GM23338 (cell line): ENCODE measurements around the gene KRT78. TPM values are rescaled to one million over a fixed set of nuclear protein-coding genes. Genes with fewer than 3 reads are reported as not detected.

Source experiments
- ATAC-seq: fragments of 200-7000 bp; cut with Tn5 transposase; 3 replicates; pipeline ENCODE4 v1.9.1; 2020
- DNase-seq: peaks from one replicate; pipeline ENCODE4 v3.0.0-alpha.2; 2015; ENCODE audit warnings: low spot score
- H2AFZ ChIP-seq: fragments of 200-600 bp; sonication (generic); 2 replicates; pipeline ENCODE4 v1.8.0; 2016; ENCODE audit warnings: antibody characterized with exemption, mild to moderate bottlenecking, moderate library complexity
- H3F3A ChIP-seq: fragments of 200-600 bp; sonication (generic); replicated peaks from 2 replicates; pipeline ENCODE4 v1.8.0; 2017; ENCODE audit warnings: antibody characterized with exemption, mixed run types, low read depth
- H3K27ac ChIP-seq: fragments of 200-600 bp; sonication (generic); 2 replicates; pipeline ENCODE4 v1.6.1; 2016; ENCODE audit warnings: low read depth
- H3K27me3 ChIP-seq: fragments of 200-600 bp; sonication (generic); 2 replicates; pipeline ENCODE4 v1.8.0; 2016; ENCODE audit warnings: mild to moderate bottlenecking, mixed run types, moderate library complexity; ENCODE audit not compliant: insufficient read depth
- H3K36me3 ChIP-seq: fragments of 200-600 bp; sonication (generic); 2 replicates; pipeline ENCODE4 v1.8.0; 2016; ENCODE audit warnings: mild to moderate bottlenecking; ENCODE audit not compliant: insufficient read depth
- H3K4me1 ChIP-seq: fragments of 200-600 bp; sonication (generic); 2 replicates; pipeline ENCODE4 v1.8.0; 2016; ENCODE audit warnings: mild to moderate bottlenecking, moderate library complexity; ENCODE audit not compliant: insufficient read depth
- H3K4me2 ChIP-seq: fragments of 200-600 bp; sonication (generic); 2 replicates; pipeline ENCODE4 v1.7.1; 2017; ENCODE audit warnings: mixed run types
- H3K4me3 ChIP-seq: fragments of 200-600 bp; sonication (generic); 2 replicates; pipeline ENCODE4 v1.6.1; 2016; ENCODE audit warnings: mixed run types
- H3K79me2 ChIP-seq: fragments of 200-600 bp; sonication (generic); replicated peaks from 2 replicates; pipeline ENCODE4 v1.8.0; 2017; ENCODE audit warnings: mild to moderate bottlenecking; ENCODE audit not compliant: insufficient read depth
- H3K9me2 ChIP-seq: fragments of 200-600 bp; sonication (generic); 2 replicates; pipeline ENCODE4 v1.8.0; 2017; ENCODE audit not compliant: insufficient read depth
- H4K20me1 ChIP-seq: fragments of 200-600 bp; sonication (generic); replicated peaks from 2 replicates; pipeline ENCODE4 v1.8.0; 2017; ENCODE audit warnings: mild to moderate bottlenecking; ENCODE audit not compliant: insufficient read depth
- H3K27ac Mint-ChIP-seq: 2 replicates; pipeline ENCODE4 v1.8.0; 2020; ENCODE audit warnings: inconsistent platforms, mild to moderate bottlenecking, moderate library complexity, mixed read lengths
- H3K27me3 Mint-ChIP-seq: 3 replicates; pipeline ENCODE4 v1.8.0; 2022; ENCODE audit warnings: low read depth, mild to moderate bottlenecking, moderate library complexity, mixed read lengths, inconsistent platforms; ENCODE audit not compliant: insufficient read depth, poor library complexity
- H3K36me3 Mint-ChIP-seq: 3 replicates; pipeline ENCODE4 v1.8.0; 2021; ENCODE audit warnings: low read depth, mild to moderate bottlenecking, inconsistent platforms, moderate library complexity, mixed read lengths
- H3K4me1 Mint-ChIP-seq: 3 replicates; pipeline ENCODE4 v1.8.0; 2020; ENCODE audit warnings: mild to moderate bottlenecking, inconsistent platforms, mixed read lengths
- H3K4me3 Mint-ChIP-seq: 3 replicates; pipeline ENCODE4 v1.8.0; 2021; ENCODE audit warnings: moderate library complexity, mild to moderate bottlenecking, inconsistent platforms, mixed read lengths
- H3K9me3 Mint-ChIP-seq: 3 replicates; pipeline ENCODE4 v1.8.0; 2020; ENCODE audit warnings: moderate library complexity, mild to moderate bottlenecking, inconsistent platforms, mixed read lengths
- CREB1 ChIP-seq: fragments of 250-450 bp; sonication (Bioruptor Pico); IDR thresholded peaks from 2 replicates; pipeline ENCODE4 v1.5.0; 2020; ENCODE audit warnings: low read depth, mild to moderate bottlenecking, moderate library complexity
- CTCF ChIP-seq, 2 experiments: fragments of 200-600 bp in 1 of 2; sonication (generic) in 1 of 2; conservative IDR thresholded peaks; 2 replicates each; pipeline versions ENCODE4 v1.5.1 to v1.6.1; 2016 to 2017; ENCODE audit warnings: antibody characterized with exemption in 2 of 2, low read depth in 2 of 2, mild to moderate bottlenecking in 2 of 2, moderate library complexity in 1 of 2
- ETS1 ChIP-seq: IDR thresholded peaks from 2 replicates; pipeline ENCODE4 v1.6.1; 2016; ENCODE audit warnings: antibody characterized with exemption
- EZH2 ChIP-seq: fragments of 200-600 bp; sonication (generic); IDR thresholded peaks from one replicate; pipeline ENCODE4 v1.8.0; 2017; ENCODE audit warnings: antibody characterized with exemption, mild to moderate bottlenecking, low read depth; ENCODE audit not compliant: unreplicated experiment
- EZH2phosphoT487 ChIP-seq: fragments of 200-600 bp; sonication (generic); IDR thresholded peaks from one replicate; pipeline ENCODE4 v1.8.1; 2018; ENCODE audit warnings: antibody characterized with exemption; ENCODE audit not compliant: unreplicated experiment
- JUNB ChIP-seq: IDR thresholded peaks from one replicate; pipeline ENCODE4 v1.6.1; 2016; ENCODE audit warnings: antibody characterized with exemption; ENCODE audit not compliant: unreplicated experiment
- NANOG ChIP-seq: IDR thresholded peaks from 2 replicates; pipeline ENCODE4 v1.6.1; 2016; ENCODE audit warnings: antibody characterized with exemption, borderline replicate concordance
- POLR2AphosphoS5 ChIP-seq: IDR thresholded peaks from 2 replicates; pipeline ENCODE4 v1.6.1; 2016; ENCODE audit warnings: antibody characterized with exemption, low read depth
- STAT1 ChIP-seq: IDR thresholded peaks from one replicate; pipeline ENCODE4 v1.6.1; 2016; ENCODE audit warnings: antibody characterized with exemption; ENCODE audit not compliant: unreplicated experiment
- ZNF114 ChIP-seq: fragments of 250-450 bp; sonication (Bioruptor Pico); IDR thresholded peaks from 2 replicates; pipeline ENCODE4 v1.5.0; 2020; ENCODE audit warnings: mild to moderate bottlenecking, moderate library complexity
- ZNF331 ChIP-seq: fragments of 250-450 bp; sonication (Bioruptor Pico); IDR thresholded peaks from 2 replicates; pipeline ENCODE4 v1.5.0; 2020; ENCODE audit warnings: low read depth, mild to moderate bottlenecking, moderate library complexity
- ZNF462 ChIP-seq: fragments of 250-450 bp; sonication (Bioruptor Pico); IDR thresholded peaks from 2 replicates; pipeline ENCODE4 v1.5.0; 2020; ENCODE audit warnings: mild to moderate bottlenecking, moderate library complexity
- polyA plus RNA-seq: library from polyadenylated mRNA; unstranded; fragments of >200 nt; fragmentation: Nextera tagmentation; extraction: Ambion mirVana; gene quantifications from 2 replicates; pipeline ENCODE4 v1.2.1, GENCODE V29; 2016
- total RNA-seq: library from RNA; depleted of rRNA; stranded (reverse); fragments of >200 nt; shearing (Covaris generic); gene quantifications from 2 replicates; pipeline ENCODE4 v1.2.3, GENCODE V29; 2014

The KRT78 gene
- total and polyA plus RNA-seq, 2 experiments from 2014 or later, result not detected

GRCh38 chr12:52788876-52789636 lies 59.7 kb downstream of the KRT78 start:
- H3K4me1 ChIP-seq, result no peaks in the 10 kb centered on the region
- peaks cover 2% of the 10 kb centered on the region for H3K9me2 ChIP-seq
- TF ChIP-seq EZH2, result no peak
- TF ChIP-seq NANOG, result no peak
- TF ChIP-seq ZNF331 (CRISPR knock-in tag), result no peak
- TF ChIP-seq ZNF114 (CRISPR knock-in tag), result no peak
- TF ChIP-seq CTCF (conservative IDR thresholded peaks at IDR 0.05; ENCODE audit: low read depth in 2 of 2), result no peak
- TF ChIP-seq CREB1 (CRISPR knock-in tag), result no peak
- TF ChIP-seq JUNB, result no peak
- no peak for TF ChIP-seq STAT1
- no peak for TF ChIP-seq EZH2phosphoT487
- no peak for TF ChIP-seq ZNF462 (CRISPR knock-in tag)
- no peak for TF ChIP-seq ETS1
- TF ChIP-seq POLR2AphosphoS5, result no peak
- H3K36me3 Mint-ChIP-seq, result no peaks in the 10 kb centered on the region
- peaks cover 5% of the 10 kb centered on the region for H3K4me1 Mint-ChIP-seq
- no peak overlapping the region for H3K4me2 ChIP-seq
- no peak for DNase-seq
- no peak overlapping the region for H3K4me3 ChIP-seq
- H2AFZ ChIP-seq, result peak overlapping the region; percentile 72; the same call in 1 of the 2 replicates
- no peaks in the 10 kb centered on the region for H4K20me1 ChIP-seq
- no peaks in the 10 kb centered on the region for H3K9me3 Mint-ChIP-seq
- no peak for ATAC-seq
- peak overlapping the region; percentile 52; the same call in 2 of the 3 replicates for H3K4me3 Mint-ChIP-seq
- no peaks in the 10 kb centered on the region for H3K36me3 ChIP-seq
- peaks cover 12% of the 10 kb centered on the region for H3K27me3 Mint-ChIP-seq
- H3K27me3 ChIP-seq, result no peaks in the 10 kb centered on the region
- H3K79me2 ChIP-seq, result no peaks in the 10 kb centered on the region
- H3K27ac ChIP-seq, result no peak overlapping the region
- H3K27ac Mint-ChIP-seq, result no peak overlapping the region
- no peaks in the 10 kb centered on the region for H3F3A ChIP-seq
